GM23248 (cell line): ENCODE measurements around the gene ZNF598. TPM values are rescaled to one million over a fixed set of nuclear protein-coding genes. Genes with fewer than 3 reads are reported as not detected.

Experiments
- DNase-seq: peaks from one replicate; pipeline ENCODE4 v3.0.0-alpha.2; 2015
- H2AFZ ChIP-seq: fragments of 200-600 bp; sonication (generic); 2 replicates; pipeline ENCODE4 v1.6.1; 2016; ENCODE audit warnings: antibody characterized with exemption
- H3F3A ChIP-seq: fragments of 200-600 bp; sonication (generic); 2 replicates; pipeline ENCODE4 v1.6.1; 2016; ENCODE audit warnings: mild to moderate bottlenecking, antibody characterized with exemption, mixed run types; ENCODE audit not compliant: insufficient read depth
- H3K27ac ChIP-seq: fragments of 200-600 bp; sonication (generic); 2 replicates; pipeline ENCODE4 v1.5.1; 2016; ENCODE audit warnings: mild to moderate bottlenecking
- H3K27me3 ChIP-seq: fragments of 200-600 bp; sonication (generic); replicated peaks from 2 replicates; pipeline ENCODE4 v1.6.1; 2016; ENCODE audit warnings: mild to moderate bottlenecking; ENCODE audit not compliant: insufficient read depth
- H3K36me3 ChIP-seq: fragments of 200-600 bp; sonication (generic); 2 replicates; pipeline ENCODE4 v1.6.1; 2016; ENCODE audit warnings: low read depth, mild to moderate bottlenecking
- H3K4me1 ChIP-seq: fragments of 200-600 bp; sonication (generic); 2 replicates; pipeline ENCODE4 v1.6.1; 2016; ENCODE audit warnings: mild to moderate bottlenecking; ENCODE audit not compliant: insufficient read depth
- H3K4me2 ChIP-seq: fragments of 200-600 bp; sonication (generic); one replicate; pipeline ENCODE4 v1.6.1; 2016; ENCODE audit warnings: mild to moderate bottlenecking; ENCODE audit not compliant: unreplicated experiment
- H3K4me3 ChIP-seq: fragments of 200-600 bp; sonication (generic); 2 replicates; pipeline ENCODE4 v1.5.1; 2016; ENCODE audit warnings: mild to moderate bottlenecking
- H3K79me2 ChIP-seq: fragments of 200-600 bp; sonication (generic); 2 replicates; pipeline ENCODE4 v1.6.1; 2016; ENCODE audit warnings: mild to moderate bottlenecking; ENCODE audit not compliant: insufficient read depth
- H3K9ac ChIP-seq: fragments of 200-600 bp; sonication (generic); 2 replicates; pipeline ENCODE4 v1.6.1; 2016; ENCODE audit warnings: mild to moderate bottlenecking
- H3K9me2 ChIP-seq: fragments of 200-600 bp; sonication (generic); 2 replicates; pipeline ENCODE4 v1.6.1; 2016; ENCODE audit warnings: mixed run types, mild to moderate bottlenecking, moderate library complexity; ENCODE audit not compliant: insufficient read depth
- H3K9me3 ChIP-seq: fragments of 200-600 bp; sonication (generic); one replicate; pipeline ENCODE4 v1.6.1; 2017; ENCODE audit warnings: low read depth
- H4K20me1 ChIP-seq: fragments of 200-600 bp; sonication (generic); 2 replicates; pipeline ENCODE4 v1.6.0; 2016; ENCODE audit not compliant: insufficient read depth
- EZH2 ChIP-seq: fragments of 200-600 bp; sonication (generic); IDR thresholded peaks from 2 replicates; pipeline ENCODE4 v1.6.1; 2018; ENCODE audit warnings: antibody characterized with exemption, mild to moderate bottlenecking; ENCODE audit not compliant: insufficient read depth, poor library complexity, severe bottlenecking
- EZH2phosphoT487 ChIP-seq: fragments of 200-600 bp; sonication (generic); IDR thresholded peaks from 2 replicates; pipeline ENCODE4 v1.6.1; 2018; ENCODE audit warnings: antibody characterized with exemption, moderate library complexity, mild to moderate bottlenecking, low read depth; ENCODE audit not compliant: insufficient read depth
- WGBS, 2 experiments: methylation state at CpG; one replicate each; pipeline ENCODE4 v1.1.6; 2015 to 2017; ENCODE audit warnings: low lambda C conversion rate in 2 of 2, low coverage in 1 of 2; ENCODE audit errors: missing lambda C conversion rate in 2 of 2; 5-methylcytosine and 5-hydroxymethylcytosine counted together
- in situ Hi-C: fragments of 300-500 bp; cut with MboI; formaldehyde crosslinking; loops from 2 replicates; pipeline ENCODE4 v1.15.0; 2020
- polyA plus RNA-seq: library from polyadenylated mRNA; unstranded; fragments of >200 nt; fragmentation: Nextera tagmentation; extraction: Ambion mirVana; gene quantifications from 2 replicates; pipeline ENCODE4 v1.2.1, GENCODE V29; 2016
- total RNA-seq: library from RNA; depleted of rRNA; stranded (reverse); fragments of >200 nt; shearing (Covaris generic); gene quantifications from 2 replicates; pipeline ENCODE4 v1.2.3, GENCODE V29; 2014

Gene ZNF598
- total and polyA plus RNA-seq, 2 experiments from 2014 or later = 12.2 to 21.2 TPM

DNA sequence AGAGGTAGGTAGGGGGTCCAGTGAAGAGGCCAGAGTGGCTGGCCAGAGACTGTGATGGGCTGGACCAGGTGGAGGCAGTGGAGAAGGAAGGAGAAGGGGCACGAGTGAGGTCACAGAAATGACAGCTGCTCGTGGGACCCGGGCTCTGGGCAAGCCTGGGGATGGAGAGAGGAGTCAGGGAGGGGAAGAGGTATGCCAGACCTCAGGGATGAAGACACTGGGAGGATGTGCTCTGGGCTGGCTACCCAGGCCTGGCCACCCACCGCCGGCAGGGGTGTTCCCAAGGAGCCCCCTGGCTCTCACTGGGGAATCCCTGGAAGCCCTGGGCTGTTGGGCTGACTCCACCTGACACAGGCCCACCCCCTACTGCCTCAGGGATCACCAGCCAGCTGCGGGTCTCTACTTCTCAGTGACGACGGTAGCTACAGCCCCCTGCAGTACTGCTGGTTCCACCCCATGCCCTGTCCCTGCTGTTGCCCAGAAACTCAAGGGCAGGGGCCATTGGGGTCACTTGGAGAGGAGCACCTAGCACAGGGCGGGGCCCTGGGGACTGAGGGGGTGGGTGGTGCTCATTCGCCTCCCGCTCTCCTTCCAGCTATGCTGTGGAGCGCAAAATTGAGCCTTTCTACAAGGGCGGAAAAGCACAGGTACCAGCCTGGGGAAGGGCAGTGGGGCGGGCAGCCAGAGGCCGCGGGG, 36.0 kb downstream of the ZNF598 start:
- no peaks in the 10 kb centered on the region for H3K27me3 ChIP-seq
- WGBS, 2 experiments = 85 to 92% methylated on average over 14 to 16 of the region's 16 CpGs
- no peak for DNase-seq
- peak overlapping the region; percentile 64 for H3K4me2 ChIP-seq
- no peaks in the 10 kb centered on the region for H4K20me1 ChIP-seq
- peaks cover 30% of the 10 kb centered on the region for H3K79me2 ChIP-seq
- TF ChIP-seq EZH2phosphoT487 = no peak
- no peak for TF ChIP-seq EZH2
- H2AFZ ChIP-seq = no peak overlapping the region
- H3K4me1 ChIP-seq = 0 out of 2 replicates have a peak, but pooled peaks cover 6% of the 10 kb centered on the region
- peak overlapping the region; percentile 92; the same call in 1 of the 2 replicates for H3K9ac ChIP-seq
- no peaks in the 10 kb centered on the region for H3K9me2 ChIP-seq
- H3K4me3 ChIP-seq = peak overlapping the region; percentile 89; the same call in 1 of the 2 replicates
- in situ Hi-C loops = no loop called here
- H3K27ac ChIP-seq = no peak overlapping the region
- no peaks in the 10 kb centered on the region for H3K9me3 ChIP-seq
- no peaks in the 10 kb centered on the region for H3F3A ChIP-seq
- H3K36me3 ChIP-seq = no peaks in the 10 kb centered on the region; the same call in 1 of the 2 replicates

GRCh38 chr16:1972490-1972877, 37.1 kb downstream of the ZNF598 start:
- Histone ChIP-seq H3F3A (no peaks in the 10 kb centered on the region), H3K4me2 (peak overlapping the region; percentile 64), H3K9me3 (no peaks in the 10 kb centered on the region), H3K27ac (peak overlapping the region; percentile 88), H3K9me2 (no peaks in the 10 kb centered on the region), H3K4me1 (0 out of 2 replicates have a peak, but pooled peaks cover 6% of the 10 kb centered on the region), H3K9ac (peak overlapping the region; percentile 92), H3K79me2 (peaks cover 30% of the 10 kb centered on the region), H3K36me3 (no peaks in the 10 kb centered on the region; the same call in 1 of the 2 replicates), H4K20me1 (no peaks in the 10 kb centered on the region), H2AFZ (peak overlapping the region; percentile 81), H3K27me3 (no peaks in the 10 kb centered on the region), H3K4me3 (peak overlapping the region; percentile 89)
- DNase-seq = peak; percentile 78
- WGBS, 2 experiments = 1 to 2% methylated on average over 21 to 22 of the region's 22 CpGs
- TF ChIP-seq EZH2 = no peak
- no peak for TF ChIP-seq EZH2phosphoT487
- in situ Hi-C loops = no loop called here

- Histone ChIP-seq H3K4me1 (0 out of 2 replicates have a peak, but pooled peaks cover 6% of the 10 kb centered on the region), H3F3A (no peaks in the 10 kb centered on the region), H3K9me3 (no peaks in the 10 kb centered on the region), H3K9ac (peak within 1 kb of the TSS; percentile 92), H3K4me3 (peak within 1 kb of the TSS; percentile 89), H3K79me2 (peaks cover 33% of the 10 kb centered on the region), H4K20me1 (no peaks in the 10 kb centered on the region), H3K27ac (peak within 1 kb of the TSS; percentile 88), H3K36me3 (no peaks in the 10 kb centered on the region; the same call in 1 of the 2 replicates), H3K4me2 (peak within 1 kb of the TSS; percentile 89), H2AFZ (peak within 1 kb of the TSS; percentile 81), H3K9me2 (no peaks in the 10 kb centered on the region), H3K27me3 (no peaks in the 10 kb centered on the region)
- no peak for TF ChIP-seq EZH2phosphoT487
- in situ Hi-C loops = no loop called here
- peak; percentile 97 for DNase-seq
- WGBS, 2 experiments = 1 to 2% methylated on average over 64 to 77 of the region's 78 CpGs
These were observed 37.7 kb downstream of the ZNF598 start, which contains the start of gene TBL3 for GRCh38 chr16:1971796-1972489. Gene TBL3, plus strand, starts transcription at chr16:1972053. Its CDS starts 112 bp downstream, at chr16:1972165.

DNA sequence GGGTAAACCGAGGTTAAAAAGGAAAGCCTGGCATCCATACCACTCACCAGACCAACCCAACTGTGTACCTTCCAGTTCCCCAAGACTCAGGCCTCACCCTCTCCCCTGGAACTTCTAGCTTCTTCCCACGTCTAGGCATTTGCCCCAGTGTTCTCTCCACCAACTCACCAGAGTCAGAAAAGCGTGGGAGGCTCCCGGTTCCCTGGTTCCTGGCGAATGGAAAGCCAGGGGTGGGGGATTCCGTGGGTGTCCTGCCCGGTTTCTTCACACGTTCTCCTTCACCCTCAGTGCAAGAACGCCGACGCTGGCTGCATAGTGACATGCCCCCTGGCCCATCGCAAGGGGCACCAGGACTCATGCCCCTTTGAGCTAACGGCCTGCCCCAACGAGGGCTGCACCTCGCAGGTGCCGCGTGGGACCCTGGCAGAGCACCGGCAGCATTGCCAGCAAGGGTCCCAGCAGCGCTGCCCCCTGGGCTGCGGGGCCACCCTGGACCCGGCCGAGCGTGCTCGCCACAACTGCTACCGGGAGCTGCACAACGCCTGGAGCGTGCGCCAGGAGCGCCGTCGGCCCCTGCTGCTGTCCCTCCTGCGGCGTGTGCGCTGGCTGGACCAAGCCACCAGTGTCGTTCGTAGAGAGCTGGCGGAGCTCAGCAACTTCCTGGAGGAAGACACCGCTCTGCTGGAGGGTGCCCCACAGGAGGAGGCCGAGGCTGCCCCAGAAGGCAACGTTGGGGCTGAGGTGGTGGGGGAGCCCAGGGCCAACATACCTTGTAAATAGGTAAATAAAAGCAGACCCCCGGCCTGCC, 41.3 kb downstream of the ZNF598 start:
- no peak overlapping the region for H3K4me3 ChIP-seq
- DNase-seq = no peak
- H3K27ac ChIP-seq = no peak overlapping the region
- H2AFZ ChIP-seq = no peak overlapping the region
- peaks cover 7% of the 10 kb centered on the region; the same call in 1 of the 2 replicates for H3K36me3 ChIP-seq
- TF ChIP-seq EZH2 (no peak), EZH2phosphoT487 (no peak)
- peaks cover 8% of the 10 kb centered on the region for H3F3A ChIP-seq
- no peaks in the 10 kb centered on the region for H3K27me3 ChIP-seq
- H3K79me2 ChIP-seq = peaks cover 56% of the 10 kb centered on the region
- no peaks in the 10 kb centered on the region for H4K20me1 ChIP-seq
- no peak overlapping the region for H3K4me2 ChIP-seq
- in situ Hi-C loops = no loop called here
- H3K4me1 ChIP-seq = peaks cover 12% of the 10 kb centered on the region
- no peaks in the 10 kb centered on the region for H3K9me3 ChIP-seq
- H3K9ac ChIP-seq = no peak overlapping the region
- 91 to 92% methylated on average over 37 to 40 of the region's 41 CpGs for WGBS, 2 experiments
- H3K9me2 ChIP-seq = no peaks in the 10 kb centered on the region
